Uterus (tissue), 4 donors: ENCODE data around the gene LAPTM5. TPM values are rescaled to one million over a fixed set of nuclear protein-coding genes. Genes with fewer than 3 reads are reported as not detected.

Experiments
- DNase-seq, 2 donors: peaks; one replicate each; pipeline ENCODE4 v3.0.0-alpha.2; 2019 to 2020
- H3K27ac ChIP-seq, 2 donors: fragments of 200-600 bp; sonication (generic); 1 replicate in 1 of 2; 2 replicates in 1 of 2; pipeline ENCODE4 v1.5.1; 2016 to 2018
- H3K27me3 ChIP-seq, 2 donors: fragments of 200-600 bp; sonication (generic); one replicate each; pipeline ENCODE4 v1.5.1; 2018 to 2019; ENCODE audit warnings: control low read depth in 1 of 2
- H3K36me3 ChIP-seq, 2 donors: fragments of 200-600 bp; sonication (generic); one replicate each; pipeline ENCODE4 v1.5.1; 2019; ENCODE audit warnings: control low read depth in 1 of 2
- H3K4me1 ChIP-seq, 2 donors: fragments of 200-600 bp; sonication (generic); one replicate each; pipeline ENCODE4 v1.5.1; 2018 to 2019; ENCODE audit warnings: control low read depth in 1 of 2
- H3K4me3 ChIP-seq, 2 donors: fragments of 200-600 bp; sonication (generic); 1 replicate in 1 of 2; 2 replicates in 1 of 2; pipeline ENCODE4 v1.5.1; 2018 to 2019; ENCODE audit warnings: mild to moderate bottlenecking in 1 of 2
- H3K9me3 ChIP-seq, 2 donors: fragments of 200-600 bp; sonication (generic); one replicate each; pipeline ENCODE4 v1.5.1; 2019; ENCODE audit warnings: control low read depth in 1 of 2
- POLR2A ChIP-seq, 2 donors: fragments of 450-650 bp; IDR thresholded peaks; one replicate each; pipeline ENCODE4 v1.6.1; 2016; ENCODE audit warnings: antibody characterized with exemption in 2 of 2, mild to moderate bottlenecking in 1 of 2, moderate library complexity in 1 of 2
- intact Hi-C: fragments of 100-400 bp; cut with DNase I; formaldehyde crosslinking; loops from one replicate; pipeline ENCODE4 v1.15.1; 2023; ENCODE audit warnings: low total_unique reads
- total RNA-seq, 4 donors: library from RNA; depleted of rRNA in 3 of 4; stranded (reverse); fragments of >200 nt in 3 of 4; gene quantifications; one replicate each; pipeline versions ENCODE4 v1.1.0 to v1.2.4, GENCODE V29; 2014 to 2023
- TF ChIP-seq, protein P1 (sequence below), 4 experiments: fragments of 200-600 bp in 2 of 4; fragments of 450-650 bp in 2 of 4; sonication (generic) in 2 of 4; IDR thresholded peaks; one replicate each; pipeline ENCODE4 v1.5.1; 2016 to 2019; ENCODE audit warnings: antibody characterized with exemption in 4 of 4, mild to moderate bottlenecking in 2 of 4, moderate library complexity in 1 of 4
- donor health status: DM: yes; HTN: yes; CAD: no.

LAPTM5 gene
- total RNA-seq, 4 donors from 2014 or later = 6.1 to 76.8 (median 15.8) TPM

DNA sequence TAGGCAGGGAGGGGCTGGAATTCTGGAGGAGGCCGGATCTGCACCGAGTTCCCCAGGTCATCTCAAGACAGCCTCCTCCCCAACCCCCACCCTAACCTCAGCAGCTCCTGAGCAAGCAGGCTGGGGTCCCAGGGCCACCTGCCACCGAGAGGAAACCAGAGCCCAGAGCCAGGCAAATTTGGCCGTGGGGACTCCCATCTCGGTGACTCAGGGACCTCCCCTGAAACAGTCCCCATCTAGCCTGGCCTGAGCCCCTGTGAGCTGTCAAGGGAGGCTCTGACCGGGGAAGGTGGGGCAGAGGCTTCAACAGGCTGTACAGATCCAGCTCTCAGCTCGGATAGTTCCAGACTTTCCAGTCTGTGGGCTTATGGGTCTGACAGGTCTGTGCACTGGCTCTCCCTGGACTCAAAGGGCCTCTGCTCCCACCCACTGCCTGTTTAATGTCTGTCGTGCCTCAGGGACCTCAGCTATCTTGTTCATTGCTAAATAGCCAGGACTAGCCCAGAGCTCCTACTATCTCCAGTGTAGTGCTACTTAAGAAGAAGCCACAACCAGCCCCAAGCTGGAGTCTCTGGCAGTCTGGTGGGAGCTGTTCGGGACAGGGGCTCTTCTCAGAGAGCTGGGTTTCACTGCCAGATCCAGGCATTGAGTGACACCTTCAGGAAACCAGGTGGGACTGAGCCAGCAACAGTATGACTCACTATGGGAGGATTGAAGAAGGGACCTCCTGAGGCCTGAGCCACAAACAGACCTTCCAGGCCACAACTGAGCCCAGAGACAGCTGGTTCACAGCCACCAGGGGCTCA, 59.8 kb downstream of the LAPTM5 start:
- no peaks in the 10 kb centered on the region for H3K36me3 ChIP-seq
- no peaks in the 10 kb centered on the region for H3K27me3 ChIP-seq
- DNase-seq = peak; percentile 23 to 43
- no peak overlapping the region for H3K4me3 ChIP-seq
- peak overlapping the region; percentile 89 to 90 for H3K27ac ChIP-seq
- H3K4me1 ChIP-seq = peaks cover 25 to 49% of the 10 kb centered on the region in 2 donors
- no peaks in the 10 kb centered on the region for H3K9me3 ChIP-seq
- intact Hi-C loops = no loop called here
- TF ChIP-seq, protein P1, sequence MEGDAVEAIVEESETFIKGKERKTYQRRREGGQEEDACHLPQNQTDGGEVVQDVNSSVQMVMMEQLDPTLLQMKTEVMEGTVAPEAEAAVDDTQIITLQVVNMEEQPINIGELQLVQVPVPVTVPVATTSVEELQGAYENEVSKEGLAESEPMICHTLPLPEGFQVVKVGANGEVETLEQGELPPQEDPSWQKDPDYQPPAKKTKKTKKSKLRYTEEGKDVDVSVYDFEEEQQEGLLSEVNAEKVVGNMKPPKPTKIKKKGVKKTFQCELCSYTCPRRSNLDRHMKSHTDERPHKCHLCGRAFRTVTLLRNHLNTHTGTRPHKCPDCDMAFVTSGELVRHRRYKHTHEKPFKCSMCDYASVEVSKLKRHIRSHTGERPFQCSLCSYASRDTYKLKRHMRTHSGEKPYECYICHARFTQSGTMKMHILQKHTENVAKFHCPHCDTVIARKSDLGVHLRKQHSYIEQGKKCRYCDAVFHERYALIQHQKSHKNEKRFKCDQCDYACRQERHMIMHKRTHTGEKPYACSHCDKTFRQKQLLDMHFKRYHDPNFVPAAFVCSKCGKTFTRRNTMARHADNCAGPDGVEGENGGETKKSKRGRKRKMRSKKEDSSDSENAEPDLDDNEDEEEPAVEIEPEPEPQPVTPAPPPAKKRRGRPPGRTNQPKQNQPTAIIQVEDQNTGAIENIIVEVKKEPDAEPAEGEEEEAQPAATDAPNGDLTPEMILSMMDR (IDR thresholded peaks at IDR 0.05) = no peak
- TF ChIP-seq POLR2A (IDR thresholded peaks at IDR 0.05) = no peak

DNA sequence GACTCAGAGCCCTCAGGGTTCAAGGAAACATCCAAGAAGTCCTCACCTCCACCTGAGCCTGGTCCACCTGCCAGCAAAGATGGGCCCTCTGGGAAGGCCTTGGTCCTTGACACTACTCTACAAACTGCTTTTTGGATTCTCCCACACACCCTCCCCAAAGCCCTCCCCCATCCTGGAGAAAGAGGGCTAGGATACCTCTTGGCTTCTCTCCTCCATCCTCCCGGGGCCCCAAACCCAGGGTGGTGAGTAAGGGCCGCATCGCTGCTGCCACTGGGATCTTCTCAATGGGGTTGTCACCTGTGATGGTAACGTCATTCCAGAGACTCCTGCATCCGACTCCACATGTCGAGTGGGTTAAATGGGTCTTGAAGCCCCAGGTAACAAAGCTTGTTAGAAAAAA, 60.7 kb downstream of the LAPTM5 start:
- Histone ChIP-seq H3K36me3 (no peaks in the 10 kb centered on the region), H3K27ac (peak overlapping the region; percentile 89 to 90), H3K4me3 (no peak overlapping the region), H3K9me3 (no peaks in the 10 kb centered on the region), H3K27me3 (no peaks in the 10 kb centered on the region), H3K4me1 (peaks cover 25 to 49% of the 10 kb centered on the region in 2 donors)
- TF ChIP-seq, protein P1 (IDR thresholded peaks at IDR 0.05) = no peak
- no peak for TF ChIP-seq POLR2A (IDR thresholded peaks at IDR 0.05)
- intact Hi-C loops = no loop called here
- peak in 1 of 2 donors; percentile 18 for DNase-seq

DNA sequence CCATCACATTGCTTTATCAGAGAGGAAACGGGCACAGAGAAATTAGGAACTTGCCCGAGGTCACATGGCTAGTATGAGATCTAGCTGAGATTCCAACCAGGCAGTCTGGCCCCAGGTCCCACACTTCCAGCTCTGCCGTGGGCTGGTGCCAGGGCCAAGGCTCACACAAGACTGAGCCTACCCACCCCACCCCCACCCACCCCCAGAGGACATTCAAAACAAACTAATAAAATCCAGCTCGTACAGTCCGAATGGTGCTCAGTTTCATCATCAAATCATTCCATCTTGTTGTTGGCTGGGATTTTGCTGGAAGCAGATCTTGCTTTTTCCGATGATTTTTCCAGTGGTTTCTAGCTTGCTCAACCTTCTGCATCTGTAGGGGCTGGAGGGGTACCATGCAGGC, 62.1 kb downstream of the LAPTM5 start:
- Histone ChIP-seq H3K27me3 (no peaks in the 10 kb centered on the region), H3K36me3 (no peaks in the 10 kb centered on the region), H3K4me1 (peaks cover 31 to 45% of the 10 kb centered on the region in 2 donors), H3K27ac (peak overlapping the region; percentile 89 to 90), H3K4me3 (no peak overlapping the region), H3K9me3 (no peaks in the 10 kb centered on the region)
- peak; percentile 64 to 77 for DNase-seq
- TF ChIP-seq POLR2A (IDR thresholded peaks at IDR 0.05) = no peak
- TF ChIP-seq, protein P1 (IDR thresholded peaks at IDR 0.05) = no peak
- intact Hi-C loops = no loop called here

DNA sequence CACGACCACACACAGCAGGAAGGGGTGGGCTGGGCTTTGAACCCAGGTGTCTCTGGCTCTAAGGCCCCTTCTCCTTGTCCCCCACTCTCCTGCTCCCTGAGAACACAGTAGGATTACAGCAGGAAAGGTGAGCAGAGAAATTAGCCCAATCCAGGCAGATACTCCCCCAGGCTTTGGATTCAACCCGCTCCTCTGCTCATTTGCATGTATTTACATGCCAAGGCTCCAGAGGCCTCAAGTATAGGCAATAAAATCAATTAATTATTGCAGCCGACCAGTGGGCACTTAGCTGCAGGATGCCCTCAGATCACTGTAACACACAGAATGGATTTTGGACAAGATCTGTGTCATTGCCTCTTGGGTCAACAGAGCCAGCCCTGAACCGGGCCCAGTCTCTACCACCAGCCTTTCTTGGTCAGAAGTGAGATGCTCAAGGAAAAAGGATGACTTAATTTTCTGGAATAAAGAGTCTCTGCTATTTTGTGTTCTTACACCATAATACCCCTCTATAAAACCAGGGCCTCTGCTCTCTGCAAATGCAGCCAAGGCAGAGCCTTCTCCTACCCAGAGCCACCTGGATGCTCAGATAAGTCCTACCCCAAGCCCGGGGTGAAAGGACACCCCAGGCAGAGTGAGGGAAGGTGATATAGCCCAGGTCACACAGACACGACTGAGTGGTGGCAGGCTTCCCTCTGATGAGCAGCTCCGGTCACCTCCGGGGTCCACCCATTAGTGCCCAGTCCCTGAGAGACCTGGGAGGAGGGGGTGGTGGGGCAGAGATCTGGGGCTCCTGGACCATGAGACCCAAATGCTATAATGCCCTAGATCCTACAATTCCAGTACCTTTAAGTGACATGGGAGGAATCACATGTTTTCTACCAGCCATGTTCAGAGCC, 63.0 kb downstream of the LAPTM5 start:
- no peaks in the 10 kb centered on the region for H3K9me3 ChIP-seq
- no peaks in the 10 kb centered on the region for H3K36me3 ChIP-seq
- no peaks in the 10 kb centered on the region for H3K27me3 ChIP-seq
- H3K27ac ChIP-seq = peak overlapping the region; percentile 89 to 90
- H3K4me3 ChIP-seq = no peak overlapping the region
- peaks cover 29 to 45% of the 10 kb centered on the region in 2 donors for H3K4me1 ChIP-seq
- intact Hi-C loops = no loop called here
- TF ChIP-seq, protein P1 (IDR thresholded peaks at IDR 0.05) = no peak
- no peak for TF ChIP-seq POLR2A (IDR thresholded peaks at IDR 0.05)
- peak in 1 of 2 donors; percentile 19 for DNase-seq
